ENCODE results near the gene KLHL11.

DNA sequence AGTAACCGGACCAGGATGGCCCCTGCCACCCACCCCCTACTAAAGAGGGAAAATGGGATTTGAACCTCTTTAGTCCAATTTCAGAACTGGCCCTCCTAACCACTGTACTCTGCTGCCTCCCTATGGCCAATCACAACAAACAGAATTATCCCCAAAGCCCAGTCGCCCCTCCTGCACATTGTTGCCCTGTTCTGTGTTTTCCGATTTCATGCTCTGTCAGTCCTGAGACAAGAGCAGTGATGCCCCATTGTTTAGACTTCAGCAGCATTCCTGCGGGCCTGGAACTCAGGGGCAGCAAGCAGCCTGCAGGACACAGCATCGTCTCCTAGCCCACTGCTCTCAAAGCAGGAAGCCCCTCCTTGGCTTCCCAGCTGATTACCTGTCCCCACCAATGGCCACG lies 20.5 kb upstream of the KLHL11 start:
- TF ChIP-seq, protein P1, sequence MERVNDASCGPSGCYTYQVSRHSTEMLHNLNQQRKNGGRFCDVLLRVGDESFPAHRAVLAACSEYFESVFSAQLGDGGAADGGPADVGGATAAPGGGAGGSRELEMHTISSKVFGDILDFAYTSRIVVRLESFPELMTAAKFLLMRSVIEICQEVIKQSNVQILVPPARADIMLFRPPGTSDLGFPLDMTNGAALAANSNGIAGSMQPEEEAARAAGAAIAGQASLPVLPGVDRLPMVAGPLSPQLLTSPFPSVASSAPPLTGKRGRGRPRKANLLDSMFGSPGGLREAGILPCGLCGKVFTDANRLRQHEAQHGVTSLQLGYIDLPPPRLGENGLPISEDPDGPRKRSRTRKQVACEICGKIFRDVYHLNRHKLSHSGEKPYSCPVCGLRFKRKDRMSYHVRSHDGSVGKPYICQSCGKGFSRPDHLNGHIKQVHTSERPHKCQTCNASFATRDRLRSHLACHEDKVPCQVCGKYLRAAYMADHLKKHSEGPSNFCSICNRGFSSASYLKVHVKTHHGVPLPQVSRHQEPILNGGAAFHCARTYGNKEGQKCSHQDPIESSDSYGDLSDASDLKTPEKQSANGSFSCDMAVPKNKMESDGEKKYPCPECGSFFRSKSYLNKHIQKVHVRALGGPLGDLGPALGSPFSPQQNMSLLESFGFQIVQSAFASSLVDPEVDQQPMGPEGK (CRISPR knock-in tag; IDR thresholded peaks at IDR 0.05; ENCODE audit: borderline replicate concordance), result no peak
- TF ChIP-seq ZFP30 (CRISPR knock-in tag; IDR thresholded peaks at IDR 0.05) (no peak), ARNTL (CRISPR knock-in tag; IDR thresholded peaks at IDR 0.05; ENCODE audit: borderline replicate concordance, low read depth) (no peak), RARB (CRISPR knock-in tag; IDR thresholded peaks at IDR 0.05) (no peak), ZFP3 (CRISPR knock-in tag; IDR thresholded peaks at IDR 0.05) (no peak), ISL1 (CRISPR knock-in tag; IDR thresholded peaks at IDR 0.05) (no peak), OSR1 (CRISPR knock-in tag; IDR thresholded peaks at IDR 0.05) (no peak), ESRRG (CRISPR knock-in tag; IDR thresholded peaks at IDR 0.05) (no peak), TCF4 (CRISPR knock-in tag; IDR thresholded peaks at IDR 0.05; ENCODE audit: borderline replicate concordance) (no peak), TOX (CRISPR knock-in tag; IDR thresholded peaks at IDR 0.05; ENCODE audit: borderline replicate concordance) (no peak), ZNF8 (CRISPR knock-in tag; IDR thresholded peaks at IDR 0.05) (no peak), ZNF70 (CRISPR knock-in tag; IDR thresholded peaks at IDR 0.05) (no peak)
- TF ChIP-seq, protein P2, sequence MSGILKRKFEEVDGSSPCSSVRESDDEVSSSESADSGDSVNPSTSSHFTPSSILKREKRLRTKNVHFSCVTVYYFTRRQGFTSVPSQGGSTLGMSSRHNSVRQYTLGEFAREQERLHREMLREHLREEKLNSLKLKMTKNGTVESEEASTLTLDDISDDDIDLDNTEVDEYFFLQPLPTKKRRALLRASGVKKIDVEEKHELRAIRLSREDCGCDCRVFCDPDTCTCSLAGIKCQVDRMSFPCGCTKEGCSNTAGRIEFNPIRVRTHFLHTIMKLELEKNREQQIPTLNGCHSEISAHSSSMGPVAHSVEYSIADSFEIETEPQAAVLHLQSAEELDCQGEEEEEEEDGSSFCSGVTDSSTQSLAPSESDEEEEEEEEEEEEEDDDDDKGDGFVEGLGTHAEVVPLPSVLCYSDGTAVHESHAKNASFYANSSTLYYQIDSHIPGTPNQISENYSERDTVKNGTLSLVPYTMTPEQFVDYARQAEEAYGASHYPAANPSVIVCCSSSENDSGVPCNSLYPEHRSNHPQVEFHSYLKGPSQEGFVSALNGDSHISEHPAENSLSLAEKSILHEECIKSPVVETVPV (CRISPR knock-in tag; IDR thresholded peaks at IDR 0.05), result no peak
- TF ChIP-seq, protein P3, sequence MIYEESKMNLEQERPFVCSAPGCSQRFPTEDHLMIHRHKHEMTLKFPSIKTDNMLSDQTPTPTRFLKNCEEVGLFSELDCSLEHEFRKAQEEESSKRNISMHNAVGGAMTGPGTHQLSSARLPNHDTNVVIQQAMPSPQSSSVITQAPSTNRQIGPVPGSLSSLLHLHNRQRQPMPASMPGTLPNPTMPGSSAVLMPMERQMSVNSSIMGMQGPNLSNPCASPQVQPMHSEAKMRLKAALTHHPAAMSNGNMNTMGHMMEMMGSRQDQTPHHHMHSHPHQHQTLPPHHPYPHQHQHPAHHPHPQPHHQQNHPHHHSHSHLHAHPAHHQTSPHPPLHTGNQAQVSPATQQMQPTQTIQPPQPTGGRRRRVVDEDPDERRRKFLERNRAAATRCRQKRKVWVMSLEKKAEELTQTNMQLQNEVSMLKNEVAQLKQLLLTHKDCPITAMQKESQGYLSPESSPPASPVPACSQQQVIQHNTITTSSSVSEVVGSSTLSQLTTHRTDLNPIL (CRISPR knock-in tag; IDR thresholded peaks at IDR 0.05; ENCODE audit: low read depth), result no peak
